GM13977 (cell line): ENCODE data around the gene PNMA8A.

Source experiments
- DNase-seq: peaks from one replicate; pipeline ENCODE4 v3.0.0; 2012; ENCODE audit warnings: low spot score
- in situ Hi-C: fragments of 300-500 bp; cut with MboI; formaldehyde crosslinking; loops from one replicate; pipeline ENCODE4 v1.12.0; 2022; ENCODE audit warnings: low sequenced_read_pairs, low pct_unique_long_range_greater_than_20kb, mixed read lengths, inconsistent platforms; ENCODE audit not compliant: unreplicated experiment
- TF ChIP-seq, protein P1 (sequence below): IDR thresholded peaks from 2 replicates; pipeline ENCODE4 v1.5.1; 2012; ENCODE audit warnings: mild to moderate bottlenecking, control low read depth; ENCODE audit not compliant: insufficient read depth; ENCODE audit errors: extremely low read depth, missing control alignments

Gene PNMA8A

DNA sequence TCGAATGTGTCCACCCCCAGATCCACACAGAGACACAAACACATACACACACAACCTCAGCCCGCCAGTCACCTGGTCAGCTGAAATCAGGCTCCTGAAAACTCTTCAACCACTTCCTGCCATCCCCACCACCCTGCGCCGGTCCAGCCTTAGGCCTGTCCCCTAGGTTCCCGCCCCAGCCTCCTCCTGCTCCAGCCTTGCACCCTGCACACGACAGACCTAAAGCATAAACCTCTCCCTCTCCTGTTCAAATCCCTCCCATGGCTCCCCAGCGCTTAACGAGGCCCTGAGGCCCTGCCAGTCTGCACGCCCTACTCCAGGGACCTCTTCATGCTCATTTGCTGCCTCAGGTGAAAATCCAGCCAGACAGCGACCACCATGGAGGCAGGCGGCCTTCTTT is 17.2 kb upstream of the PNMA8A start:
- TF ChIP-seq, protein P1, sequence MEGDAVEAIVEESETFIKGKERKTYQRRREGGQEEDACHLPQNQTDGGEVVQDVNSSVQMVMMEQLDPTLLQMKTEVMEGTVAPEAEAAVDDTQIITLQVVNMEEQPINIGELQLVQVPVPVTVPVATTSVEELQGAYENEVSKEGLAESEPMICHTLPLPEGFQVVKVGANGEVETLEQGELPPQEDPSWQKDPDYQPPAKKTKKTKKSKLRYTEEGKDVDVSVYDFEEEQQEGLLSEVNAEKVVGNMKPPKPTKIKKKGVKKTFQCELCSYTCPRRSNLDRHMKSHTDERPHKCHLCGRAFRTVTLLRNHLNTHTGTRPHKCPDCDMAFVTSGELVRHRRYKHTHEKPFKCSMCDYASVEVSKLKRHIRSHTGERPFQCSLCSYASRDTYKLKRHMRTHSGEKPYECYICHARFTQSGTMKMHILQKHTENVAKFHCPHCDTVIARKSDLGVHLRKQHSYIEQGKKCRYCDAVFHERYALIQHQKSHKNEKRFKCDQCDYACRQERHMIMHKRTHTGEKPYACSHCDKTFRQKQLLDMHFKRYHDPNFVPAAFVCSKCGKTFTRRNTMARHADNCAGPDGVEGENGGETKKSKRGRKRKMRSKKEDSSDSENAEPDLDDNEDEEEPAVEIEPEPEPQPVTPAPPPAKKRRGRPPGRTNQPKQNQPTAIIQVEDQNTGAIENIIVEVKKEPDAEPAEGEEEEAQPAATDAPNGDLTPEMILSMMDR = no peak
- in situ Hi-C loops = loop anchor here (5.0 to 25.0 kb wide), 2 partner anchors 86 to 201 kb away; partner anchors contain the start of gene HIF3A
- DNase-seq = no peak

DNA sequence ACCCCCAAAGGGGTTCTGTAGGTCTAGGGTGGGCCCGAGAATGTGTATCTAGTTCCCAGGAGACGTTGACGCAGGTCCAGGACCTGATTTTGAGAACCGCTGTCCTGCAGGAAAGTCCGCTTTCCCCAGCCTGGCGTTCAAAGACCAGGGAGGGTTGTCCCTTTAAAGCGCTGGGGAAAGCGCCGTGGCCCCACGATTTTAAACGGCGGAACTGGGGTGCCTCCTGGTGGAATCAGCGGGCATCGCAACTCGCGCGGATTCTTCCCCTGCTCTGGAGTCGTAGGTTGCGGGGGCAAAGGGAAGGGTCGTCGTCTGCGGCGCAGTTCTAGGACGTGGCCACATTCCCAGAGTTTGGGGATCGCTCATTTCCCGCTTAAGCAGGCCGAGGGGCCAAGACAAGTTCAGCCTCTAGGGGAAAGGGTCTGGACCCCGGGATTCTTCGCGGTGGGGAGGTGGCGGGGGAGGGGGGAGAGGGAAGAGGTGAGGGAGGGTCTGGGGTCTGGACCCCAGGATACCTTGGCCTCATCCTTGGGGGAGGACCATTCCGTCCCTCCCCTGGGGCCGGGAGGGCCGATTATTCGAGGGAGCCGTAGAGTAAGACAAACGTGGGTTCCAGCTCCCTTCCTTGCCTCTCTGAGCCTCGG is 16.6 kb upstream of the PNMA8A start:
- in situ Hi-C loops = loop anchor here (5.0 to 25.0 kb wide), 2 partner anchors 86 to 201 kb away; partner anchors contain the start of gene HIF3A
- peak; percentile 86 for DNase-seq
- TF ChIP-seq, protein P1 = peak; percentile 96

DNA sequence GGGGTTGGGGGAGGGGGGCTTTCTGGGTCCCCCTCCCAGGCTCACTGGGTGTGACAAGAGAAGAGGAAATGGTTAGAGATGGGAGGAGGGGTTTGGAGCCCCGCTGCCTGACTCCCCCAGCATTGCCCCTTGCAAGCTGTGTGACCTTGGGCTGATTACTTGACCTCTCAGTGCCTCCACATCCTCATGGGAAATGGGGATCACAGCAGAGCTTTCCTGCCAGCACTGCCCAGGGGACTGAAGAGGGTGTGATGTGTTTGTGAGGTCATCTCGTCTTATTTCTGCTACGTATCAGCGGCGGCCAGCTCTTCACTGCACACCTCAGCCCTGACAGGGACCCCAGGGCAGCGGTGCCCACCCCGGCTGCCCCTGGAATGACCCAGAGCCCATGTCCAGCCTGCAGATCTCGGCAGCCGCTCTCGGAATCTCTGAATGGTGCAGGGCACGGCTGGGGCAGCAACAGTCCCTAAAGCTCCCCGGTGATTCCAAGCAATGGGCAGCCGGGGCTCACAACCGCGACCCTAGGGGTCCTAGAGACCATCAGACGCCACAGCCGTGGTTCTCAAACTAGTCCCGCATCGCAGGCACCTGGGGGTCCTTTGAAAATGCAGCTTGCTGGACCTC is 15.9 kb upstream of the PNMA8A start:
- TF ChIP-seq, protein P1 = no peak
- DNase-seq = no peak
- in situ Hi-C loops = loop anchor here (5.0 to 25.0 kb wide), 2 partner anchors 85 to 200 kb away; partner anchors contain the start of gene HIF3A

DNA sequence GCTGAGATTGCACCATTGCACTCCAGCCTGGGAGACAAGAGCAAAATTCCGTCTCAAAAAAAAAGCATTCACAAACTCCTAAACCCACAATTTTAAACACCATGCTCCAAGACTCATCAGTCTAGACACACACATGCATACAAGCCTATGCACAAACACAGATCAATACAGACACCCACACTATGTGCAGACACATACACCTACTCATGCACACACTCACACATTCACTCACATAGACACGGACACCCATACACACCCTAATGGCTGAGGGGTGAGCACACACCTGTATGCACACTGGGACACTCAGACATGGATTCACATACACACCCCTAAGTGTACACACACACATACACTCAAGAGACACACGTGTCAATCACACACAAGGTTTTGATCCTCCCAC is 15.0 kb upstream of the PNMA8A start:
- no peak for DNase-seq
- TF ChIP-seq, protein P1 = no peak
- in situ Hi-C loops = loop anchor here (5.0 to 25.0 kb wide), 2 partner anchors 84 to 199 kb away; partner anchors contain the start of gene HIF3A

DNA sequence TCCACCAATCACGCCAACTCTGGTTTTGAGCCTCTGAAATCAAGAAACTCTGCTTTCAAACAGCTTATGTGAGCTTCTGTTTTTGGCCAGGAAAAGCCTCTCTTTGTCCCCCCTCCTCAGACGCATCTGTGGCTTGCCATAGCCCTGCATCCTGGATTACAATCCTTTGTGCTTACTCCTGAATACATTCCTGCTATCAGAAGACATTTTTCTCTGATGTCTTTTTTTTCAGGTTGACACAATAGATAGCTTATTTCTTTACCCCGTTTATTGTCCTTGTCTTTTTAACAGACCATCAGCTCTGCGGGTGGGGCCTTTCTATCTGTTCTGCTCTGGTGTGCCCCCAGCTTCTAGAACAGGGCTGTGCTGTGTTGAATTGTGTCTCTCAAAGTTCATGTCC is 13.3 kb upstream of the PNMA8A start:
- no peak for DNase-seq
- TF ChIP-seq, protein P1 = no peak
- in situ Hi-C loops = loop anchor here (5.0 to 25.0 kb wide), 2 partner anchors 82 to 197 kb away; partner anchors contain the start of gene HIF3A

DNA sequence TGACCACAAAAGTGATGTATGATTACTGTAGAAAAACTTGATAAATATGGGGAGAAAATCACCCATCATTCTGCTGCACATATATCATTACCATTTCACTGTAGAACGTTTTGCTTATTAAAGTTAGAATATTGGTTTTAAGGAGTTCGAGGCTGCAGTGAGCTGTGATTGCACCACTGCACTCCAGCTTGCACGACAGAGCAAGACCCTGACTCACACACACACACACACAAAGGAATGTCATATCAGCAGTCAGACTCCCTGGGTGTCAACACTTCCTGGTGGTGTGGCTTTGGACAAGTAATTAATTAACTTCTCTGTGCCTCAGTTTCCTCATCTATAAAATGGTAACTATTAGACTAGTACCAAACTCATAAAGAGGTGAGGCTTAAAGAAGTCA is 11.3 kb upstream of the PNMA8A start:
- DNase-seq = no peak
- in situ Hi-C loops = loop anchor here (25.0 kb wide), 1 partner anchor 195 kb away; the partner anchor contains the start of gene HIF3A
- TF ChIP-seq, protein P1 = no peak
